Endothelial cell of umbilical vein (primary cell): ENCODE measurements around the gene ANKRD13C. TPM values are rescaled to one million over a fixed set of nuclear protein-coding genes. Genes with fewer than 3 reads are reported as not detected.

ENCODE experiments used
- BruUV-seq: library from RNA; stranded (reverse); fragments of 400-500 nt; replicated peaks from 2 replicates; lab custom pipeline; 2021; lab: Mats Ljungman, UMichigan
- CTCF ChIA-PET: fragments of 300-600, 350-600 bp; sonication (Branson Sonifier 250); formaldehyde crosslinking; loops from one replicate; lab custom pipeline; 2021; ENCODE audit warnings: antibody characterized with exemption, inconsistent platforms; lab: Charles Lee
- POLR2A ChIA-PET: fragments of 300-600, 350-600 bp; sonication (Branson Sonifier 250); formaldehyde crosslinking; loops from one replicate; lab custom pipeline; 2021; ENCODE audit warnings: antibody characterized with exemption, inconsistent platforms; lab: Charles Lee
- DNase-seq: peaks from one replicate; pipeline ENCODE4 v3.0.0-alpha.2; 2011; ENCODE audit warnings: low read depth, low spot score
- FAIRE-seq: peaks from 2 replicates; lab custom pipeline; 2011; peaks lifted over from hg19 to GRCh38; lab: Jason Lieb, UNC
- H2AFZ ChIP-seq: 2 replicates; pipeline ENCODE4 v1.6.0; 2012; ENCODE audit warnings: low read depth, low read length, control low read depth, inconsistent platforms
- H3K27ac ChIP-seq: 2 replicates; pipeline ENCODE4 v1.5.1; 2011; ENCODE audit warnings: low read depth, mild to moderate bottlenecking, control low read depth, low read length, moderate library complexity; ENCODE audit not compliant: insufficient read depth
- H3K27me3 ChIP-seq, 2 experiments: 2 replicates each; pipeline versions ENCODE4 v1.6.0 to v1.6.1; 2011; ENCODE audit warnings: low read length in 2 of 2, mixed read lengths in 1 of 2; ENCODE audit not compliant: control insufficient read depth in 2 of 2, insufficient read depth in 2 of 2
- H3K36me3 ChIP-seq, 2 experiments: 2 replicates in 1 of 2; 3 replicates in 1 of 2; pipeline ENCODE4 v1.5.1; 2011; ENCODE audit warnings: low read length in 2 of 2, mild to moderate bottlenecking in 1 of 2, moderate library complexity in 1 of 2; ENCODE audit not compliant: control insufficient read depth in 2 of 2, insufficient read depth in 2 of 2; ENCODE audit errors: extremely low read depth in 1 of 2
- H3K4me1 ChIP-seq: 3 replicates; pipeline ENCODE4 v1.5.1; 2011; ENCODE audit warnings: mild to moderate bottlenecking, low read length; ENCODE audit not compliant: control insufficient read depth, insufficient read depth; ENCODE audit errors: extremely low read depth
- H3K4me2 ChIP-seq: 2 replicates; pipeline ENCODE4 v1.6.1; 2011; ENCODE audit warnings: low read length, control low read depth, mixed read lengths; ENCODE audit not compliant: insufficient read depth
- H3K4me3 ChIP-seq, 3 experiments: fragments of 200-600 bp in 1 of 3; sonication (generic), shearing (Covaris generic) in 1 of 3; replicated peaks in 1 of 3; 2 replicates each; pipeline ENCODE4 v1.5.1; 2011 to 2016; ENCODE audit warnings: control low read depth in 3 of 3, low read length in 3 of 3, mild to moderate bottlenecking in 2 of 3, inconsistent platforms in 1 of 3, low read depth in 1 of 3, moderate library complexity in 1 of 3; ENCODE audit not compliant: insufficient read depth in 1 of 3
- H3K79me2 ChIP-seq: 2 replicates; pipeline ENCODE4 v1.6.0; 2012; ENCODE audit warnings: low read length, inconsistent platforms; ENCODE audit not compliant: control insufficient read depth, insufficient read depth
- H3K9ac ChIP-seq: replicated peaks from 2 replicates; pipeline ENCODE3; 2011; ENCODE audit warnings: low read length, control low read depth; ENCODE audit not compliant: insufficient read depth; ENCODE audit errors: extremely low read depth
- H3K9me1 ChIP-seq: replicated peaks from 3 replicates; pipeline ENCODE4 v1.6.0; 2011; ENCODE audit warnings: mild to moderate bottlenecking, low read length; ENCODE audit not compliant: control insufficient read depth, insufficient read depth; ENCODE audit errors: extremely low read depth
- H3K9me3 ChIP-seq: replicated peaks from 2 replicates; pipeline ENCODE4 v1.5.1; 2012; ENCODE audit warnings: low read length, inconsistent platforms; ENCODE audit not compliant: control insufficient read depth, insufficient read depth
- H4K20me1 ChIP-seq: replicated peaks from 2 replicates; pipeline ENCODE3; 2011; ENCODE audit warnings: mild to moderate bottlenecking, low read length; ENCODE audit not compliant: control insufficient read depth, insufficient read depth; ENCODE audit errors: extremely low read depth
- CTCF ChIP-seq, 2 donors: IDR thresholded peaks; 1 replicate in 1 of 2; 2 replicates in 1 of 2; pipeline ENCODE4 v1.5.1; 2011; ENCODE audit warnings: low read length in 2 of 2, mild to moderate bottlenecking in 2 of 2, moderate library complexity in 2 of 2, control low read depth in 1 of 2, inconsistent platforms in 1 of 2, low read depth in 1 of 2; ENCODE audit not compliant: insufficient read depth in 1 of 2; ENCODE audit errors: extremely low read depth in 1 of 2
- EZH2 ChIP-seq: IDR thresholded peaks from 2 replicates; pipeline ENCODE4 v1.6.1; 2012; ENCODE audit warnings: borderline replicate concordance, low read depth, mild to moderate bottlenecking, moderate library complexity, low read length, inconsistent platforms; ENCODE audit not compliant: severe bottlenecking
- FOS ChIP-seq: IDR thresholded peaks from 2 replicates; pipeline ENCODE4 v1.6.1; 2011; ENCODE audit warnings: mild to moderate bottlenecking, low read length, moderate library complexity, borderline replicate concordance; ENCODE audit not compliant: insufficient read depth
- GATA2 ChIP-seq: IDR thresholded peaks from 2 replicates; pipeline ENCODE4 v1.7.0; 2011; ENCODE audit warnings: low read depth, mild to moderate bottlenecking, moderate library complexity, mixed read lengths, low read length; ENCODE audit not compliant: insufficient read length, insufficient read depth
- JUN ChIP-seq: IDR thresholded peaks from 2 replicates; pipeline ENCODE4 v1.6.1; 2011; ENCODE audit warnings: borderline replicate concordance, low read depth; ENCODE audit not compliant: insufficient read length, insufficient read depth
- MAX ChIP-seq: IDR thresholded peaks from 2 replicates; pipeline ENCODE4 v1.6.1; 2011; ENCODE audit not compliant: insufficient read depth, insufficient read length
- MYC ChIP-seq: IDR thresholded peaks from one replicate; pipeline ENCODE4 v1.6.1; 2011; ENCODE audit warnings: mild to moderate bottlenecking, low read depth, low read length
- POLR2A ChIP-seq: IDR thresholded peaks from 2 replicates; pipeline ENCODE4 v1.6.1; 2012; ENCODE audit warnings: low read depth, mild to moderate bottlenecking, control low read depth, low read length
- POLR2AphosphoS5 ChIP-seq: IDR thresholded peaks from 2 replicates; pipeline ENCODE4 v1.6.1; 2012; ENCODE audit warnings: low read depth, mild to moderate bottlenecking, control low read depth, low read length, moderate library complexity; ENCODE audit not compliant: insufficient read depth
- dilution Hi-C: fragments of 300-500 bp; cut with MboI; formaldehyde crosslinking; loops from one replicate; pipeline ENCODE4 v1.15.0; 2019; ENCODE audit warnings: low sequenced_read_pairs; ENCODE audit not compliant: extremely low pct_ligation_motif_present
- intact Hi-C: fragments of 100-400 bp; cut with micrococcal nuclease; formaldehyde crosslinking; loops from one replicate; pipeline ENCODE4 v1.10.0; 2022
- polyA plus RNA-seq, 4 experiments: library from polyadenylated mRNA; depleted of rRNA in 3 of 4; stranded (reverse) in 3 of 4; unstranded in 1 of 4; fragments of >200 nt; gene quantifications; 2 replicates each; pipeline versions ENCODE4 v1.2.1 to v1.2.3, GENCODE V29; 2011 to 2012; ENCODE audit warnings: missing spikeins in 1 of 4
- total RNA-seq: library from RNA; stranded (reverse); gene quantifications from 2 replicates; pipeline ENCODE4 v1.2.3, GENCODE V29; 2021

Gene ANKRD13C
- total and polyA plus RNA-seq, 2 donors (not counting 3 experiments of a cell fraction or from before 2014, with no cell fraction given): 4.6 to 17.3 TPM

GRCh38 chr1:70248729-70249128 is 105.8 kb downstream of the ANKRD13C start:
- Histone ChIP-seq H3K9me3 (no peaks in the 10 kb centered on the region), H3K4me3 (no peak overlapping the region), H3K79me2 (peaks cover 4% of the 10 kb centered on the region), H4K20me1 (no peaks in the 10 kb centered on the region), H3K27me3 (no peaks in the 10 kb centered on the region), H2AFZ (no peak overlapping the region), H3K4me1 (no peaks in the 10 kb centered on the region), H3K4me2 (no peak overlapping the region), H3K36me3 (peaks cover 22 to 69% of the 10 kb centered on the region in 2 experiments), H3K9me1 (no peaks in the 10 kb centered on the region), H3K9ac (no peak overlapping the region), H3K27ac (no peak overlapping the region)
- no peak for TF ChIP-seq MYC
- no peak for TF ChIP-seq MAX
- no peak for TF ChIP-seq JUN
- TF ChIP-seq FOS: no peak
- no peak for TF ChIP-seq GATA2
- TF ChIP-seq POLR2A: no peak
- TF ChIP-seq EZH2: no peak
- no peak for TF ChIP-seq CTCF (IDR thresholded peaks at IDR 0.05; ENCODE audit: extremely low read depth in 1 of 2, insufficient read depth in 1 of 2, low read depth in 1 of 2, low read length in 2 of 2)
- no peak for TF ChIP-seq POLR2AphosphoS5
- ChIA-PET CTCF (interaction anchor here (1.3 kb wide), 1 partner anchor 13 kb away, joined by 4 read pairs; no protein-coding TSS in a partner anchor), POLR2A (no interaction called here)
- dilution Hi-C loops: no loop called here
- BruUV-seq: no TSS peak
- DNase-seq: no peak
- no peak for FAIRE-seq
- intact Hi-C loops: loop anchor here (5.0 kb wide), 1 partner anchor 819 kb away; no protein-coding TSS in a partner anchor
